Adipocyte (in vitro differentiated cells): ENCODE results near the gene WFDC5.
"Not testable (repeated sequence)": the region's sequence is repeated elsewhere in the genome, so short reads cannot be mapped to it uniquely, and the experiment has no call there.

Experiments
- DNase-seq: peaks from one replicate; pipeline ENCODE4 v3.0.0-alpha.2; 2015; ENCODE audit warnings: low read depth
- H3K27me3 ChIP-seq: replicated peaks from 2 replicates; pipeline ENCODE4 v1.7.0; 2013; ENCODE audit warnings: mild to moderate bottlenecking, low read length, moderate library complexity; ENCODE audit not compliant: control insufficient read depth, insufficient read depth
- H3K36me3 ChIP-seq: 2 replicates; pipeline ENCODE4 v1.7.0; 2013; ENCODE audit warnings: low read length, mild to moderate bottlenecking, moderate library complexity; ENCODE audit not compliant: control insufficient read depth, insufficient read depth, severe bottlenecking
- H3K4me1 ChIP-seq: 2 replicates; pipeline ENCODE4 v1.7.0; 2013; ENCODE audit warnings: mild to moderate bottlenecking, low read length, moderate library complexity; ENCODE audit not compliant: control insufficient read depth, insufficient read depth
- H3K4me3 ChIP-seq: 2 replicates; pipeline ENCODE4 v1.7.0; 2013; ENCODE audit warnings: mild to moderate bottlenecking, low read length, moderate library complexity
- H3K9ac ChIP-seq: 2 replicates; pipeline ENCODE4 v1.7.0; 2013; ENCODE audit warnings: mild to moderate bottlenecking, low read length, moderate library complexity
- H3K9me3 ChIP-seq: 2 replicates; pipeline ENCODE4 v1.7.0; 2013; ENCODE audit warnings: mild to moderate bottlenecking, low read length, moderate library complexity; ENCODE audit not compliant: control insufficient read depth

The WFDC5 gene

GRCh38 chr20:45067558-45067957 lies 47.4 kb downstream of the WFDC5 start:
- H3K9ac ChIP-seq, result no peak overlapping the region
- no peaks in the 10 kb centered on the region for H3K27me3 ChIP-seq
- peaks cover 27% of the 10 kb centered on the region for H3K4me1 ChIP-seq
- no peaks in the 10 kb centered on the region for H3K36me3 ChIP-seq
- DNase-seq, result no peak
- no peaks in the 10 kb centered on the region for H3K9me3 ChIP-seq
- H3K4me3 ChIP-seq, result no peak overlapping the region

GRCh38 chr20:45067087-45067486 lies 47.9 kb downstream of the WFDC5 start:
- Histone ChIP-seq H3K9me3 (no peaks in the 10 kb centered on the region), H3K4me3 (no peak overlapping the region), H3K4me1 (peaks cover 27% of the 10 kb centered on the region), H3K36me3 (no peaks in the 10 kb centered on the region), H3K27me3 (no peaks in the 10 kb centered on the region), H3K9ac (no peak overlapping the region)
- DNase-seq, result no peak

GRCh38 chr20:45066372-45066771 lies 48.6 kb downstream of the WFDC5 start:
- DNase-seq, result no peak
- H3K9ac ChIP-seq, result no peak overlapping the region
- peaks cover 25% of the 10 kb centered on the region for H3K4me1 ChIP-seq
- H3K9me3 ChIP-seq, result no peaks in the 10 kb centered on the region
- H3K36me3 ChIP-seq, result no peaks in the 10 kb centered on the region
- no peaks in the 10 kb centered on the region for H3K27me3 ChIP-seq
- no peak overlapping the region for H3K4me3 ChIP-seq

- Histone ChIP-seq H3K9me3 (no peaks in the 10 kb centered on the region), H3K27me3 (no peaks in the 10 kb centered on the region), H3K9ac (no peak overlapping the region), H3K4me1 (peaks cover 21% of the 10 kb centered on the region), H3K36me3 (no peaks in the 10 kb centered on the region), H3K4me3 (no peak overlapping the region)
- DNase-seq, result no peak
These were observed 50.2 kb downstream of the WFDC5 start for GRCh38 chr20:45064812-45065211.

GRCh38 chr20:45063107-45063506 lies 51.9 kb downstream of the WFDC5 start:
- H3K36me3 ChIP-seq, H3K4me3 ChIP-seq, H3K9me3 ChIP-seq, H3K9ac ChIP-seq, H3K27me3 ChIP-seq, DNase-seq: not testable (repeated sequence)
- H3K4me1 ChIP-seq, result peaks cover 21% of the 10 kb centered on the region

- Histone ChIP-seq H3K9me3 (no peaks in the 10 kb centered on the region), H3K9ac (no peak overlapping the region), H3K27me3 (no peaks in the 10 kb centered on the region), H3K4me3 (no peak overlapping the region), H3K36me3 (peaks cover 8% of the 10 kb centered on the region), H3K4me1 (peaks cover 6% of the 10 kb centered on the region)
- DNase-seq, result peak; percentile 80
These were observed 53.7 kb downstream of the WFDC5 start for GRCh38 chr20:45061244-45061643.

GRCh38 chr20:45060294-45060693 lies 54.7 kb downstream of the WFDC5 start:
- Histone ChIP-seq H3K4me1 (peaks cover 4% of the 10 kb centered on the region), H3K9me3 (no peaks in the 10 kb centered on the region), H3K9ac (no peak overlapping the region), H3K36me3 (peaks cover 8% of the 10 kb centered on the region), H3K4me3 (no peak overlapping the region), H3K27me3 (no peaks in the 10 kb centered on the region)
- no peak for DNase-seq
